Liver (tissue), 3 donors: Measurements from ENCODE around the gene UBN2.

ENCODE experiments used
- CTCF ChIP-seq: fragments of 150-350 bp; IDR thresholded peaks from 2 replicates; pipeline ENCODE4 v1.5.1; 2017; ENCODE audit warnings: improper control_type of control experiment, low read depth, low read length; ENCODE audit not compliant: missing input control
- JUND ChIP-seq, 2 donors: IDR thresholded peaks; 2 replicates each; pipeline ENCODE4 v1.6.1; 2016; ENCODE audit warnings: antibody characterized with exemption in 2 of 2
- TF ChIP-seq, protein P1 (sequence below): IDR thresholded peaks from 2 replicates; pipeline ENCODE4 v1.6.1; 2016; ENCODE audit warnings: antibody characterized with exemption
- donor health status: healthy.
- donor health status: healthy.

DNA sequence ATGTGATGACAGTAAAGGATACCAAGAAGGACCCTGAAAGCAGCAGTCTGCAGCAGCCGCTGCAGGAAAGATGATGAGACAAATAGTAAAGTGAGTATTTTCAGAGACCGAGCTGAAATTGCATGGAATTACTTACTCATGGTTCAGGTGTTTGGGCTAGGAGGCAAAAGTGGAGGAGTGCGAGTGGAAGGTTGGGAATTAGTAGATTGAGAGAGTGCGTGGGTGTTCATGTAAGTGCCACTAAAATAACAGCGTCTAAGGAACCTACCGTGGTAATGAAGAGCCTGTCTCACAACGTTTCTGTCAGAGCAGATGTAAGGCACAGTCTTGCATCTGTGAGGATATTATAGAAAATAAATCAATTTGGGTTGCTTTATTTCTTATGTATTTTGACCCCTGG is 61.8 kb downstream of the UBN2 start:
- TF ChIP-seq, protein P1, sequence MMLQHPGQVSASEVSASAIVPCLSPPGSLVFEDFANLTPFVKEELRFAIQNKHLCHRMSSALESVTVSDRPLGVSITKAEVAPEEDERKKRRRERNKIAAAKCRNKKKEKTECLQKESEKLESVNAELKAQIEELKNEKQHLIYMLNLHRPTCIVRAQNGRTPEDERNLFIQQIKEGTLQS: no peak
- TF ChIP-seq CTCF (no peak), JUND (IDR thresholded peaks at IDR 0.05) (no peak)
